DND-41 (cell line): ENCODE results near the gene PPAN.

ENCODE experiments used
- CTCF ChIP-seq: IDR thresholded peaks from 2 replicates; pipeline ENCODE4 v1.5.1; 2012; ENCODE audit warnings: borderline replicate concordance, low read length, moderate library complexity, mild to moderate bottlenecking; ENCODE audit not compliant: poor library complexity, severe bottlenecking; ENCODE audit errors: extremely low read depth
- EZH2 ChIP-seq: IDR thresholded peaks from 3 replicates; pipeline ENCODE4 v1.6.1; 2012; ENCODE audit warnings: borderline replicate concordance, low read depth, mild to moderate bottlenecking, moderate library complexity, low read length, inconsistent platforms; ENCODE audit not compliant: severe bottlenecking

DNA sequence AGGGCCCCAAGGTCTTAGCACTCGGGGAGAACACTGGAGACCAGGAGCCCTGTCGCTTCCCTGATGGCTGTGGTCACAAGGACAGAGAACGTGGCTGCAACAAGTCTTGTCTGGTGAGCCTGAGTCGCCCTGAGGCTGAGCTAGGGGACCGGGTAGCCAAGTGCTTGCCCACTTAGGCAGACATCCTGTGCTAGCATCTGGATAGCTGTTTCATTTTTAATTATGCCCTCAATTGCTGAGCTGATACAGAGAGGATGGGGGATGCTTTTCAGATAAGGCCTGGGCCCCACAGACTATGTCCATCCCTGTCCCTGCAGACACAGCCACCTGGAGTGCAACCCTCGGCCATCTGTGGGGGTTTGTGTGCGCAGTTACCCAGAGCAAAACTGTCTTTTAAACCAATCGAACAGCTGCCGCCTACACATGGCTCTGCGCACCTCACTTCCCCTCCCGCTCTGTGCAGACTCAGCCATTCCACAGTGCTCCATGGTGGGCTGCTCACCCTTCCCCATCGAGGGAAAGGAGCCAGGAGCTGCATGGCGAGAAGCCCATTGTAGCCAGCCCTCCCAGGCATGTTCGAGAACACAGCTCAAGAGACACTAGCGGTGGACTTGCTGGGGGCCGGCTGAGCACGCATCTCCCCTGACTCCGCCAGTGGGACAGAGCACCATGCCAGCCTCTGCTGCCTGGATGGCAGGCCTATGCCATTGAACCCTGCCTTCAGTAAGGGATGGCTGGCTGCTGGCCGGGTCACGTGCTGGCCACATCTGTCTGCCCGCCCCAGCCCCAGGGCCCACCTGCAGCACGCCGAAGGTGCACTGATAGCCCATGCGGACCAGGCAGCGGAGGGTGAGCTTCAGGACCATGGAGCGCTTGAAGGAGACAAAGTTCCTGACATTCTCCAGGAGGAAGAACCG, 33.0 kb downstream of the PPAN start:
- no peak for TF ChIP-seq CTCF
- no peak for TF ChIP-seq EZH2
